Liver (tissue), 3 donors: ENCODE results near the gene GJD3.

Experiments used
- FOXA1 ChIP-seq: IDR thresholded peaks from 2 replicates; pipeline ENCODE4 v1.6.1; 2016; ENCODE audit warnings: antibody characterized with exemption
- GABPA ChIP-seq, 2 donors: IDR thresholded peaks in 1 of 2; conservative IDR thresholded peaks in 1 of 2; 2 replicates each; pipeline ENCODE4 v1.6.1; 2016; ENCODE audit warnings: antibody characterized with exemption in 2 of 2, mild to moderate bottlenecking in 1 of 2, moderate library complexity in 1 of 2
- HNF4G ChIP-seq: IDR thresholded peaks from 2 replicates; pipeline ENCODE4 v1.6.1; 2016; ENCODE audit warnings: antibody characterized with exemption
- JUND ChIP-seq, 2 donors: IDR thresholded peaks; 2 replicates each; pipeline ENCODE4 v1.6.1; 2016; ENCODE audit warnings: antibody characterized with exemption in 2 of 2
- RAD21 ChIP-seq, 2 donors: IDR thresholded peaks; 2 replicates each; pipeline ENCODE4 v1.6.1; 2016; ENCODE audit warnings: antibody characterized with exemption in 2 of 2, mild to moderate bottlenecking in 2 of 2
- RXRA ChIP-seq, 2 donors: IDR thresholded peaks; 2 replicates each; pipeline ENCODE4 v1.6.1; 2017 to 2018; ENCODE audit warnings: antibody characterized with exemption in 2 of 2, mild to moderate bottlenecking in 1 of 2
- SP1 ChIP-seq: IDR thresholded peaks from 2 replicates; pipeline ENCODE4 v1.6.1; 2018; ENCODE audit warnings: antibody characterized with exemption, mild to moderate bottlenecking
- TAF1 ChIP-seq: conservative IDR thresholded peaks from 2 replicates; pipeline ENCODE4 v1.6.1; 2016; ENCODE audit warnings: antibody characterized with exemption, mild to moderate bottlenecking
- YY1 ChIP-seq: IDR thresholded peaks from 2 replicates; pipeline ENCODE4 v1.6.1; 2016; ENCODE audit warnings: antibody characterized with exemption, mild to moderate bottlenecking
- TF ChIP-seq, protein P1 (sequence below): fragments of 150-350 bp; IDR thresholded peaks from 2 replicates; pipeline ENCODE4 v1.5.1; 2017; ENCODE audit warnings: improper control_type of control experiment, low read depth, low read length; ENCODE audit not compliant: missing input control
- TF ChIP-seq, protein P2 (sequence below): IDR thresholded peaks from 2 replicates; pipeline ENCODE4 v1.6.1; 2016; ENCODE audit warnings: antibody characterized with exemption
- TF ChIP-seq, protein P3 (sequence below): IDR thresholded peaks from 2 replicates; pipeline ENCODE4 v1.6.1; 2016; ENCODE audit warnings: antibody characterized with exemption, mild to moderate bottlenecking
- TF ChIP-seq, protein P4 (sequence below): IDR thresholded peaks from 2 replicates; pipeline ENCODE4 v1.6.1; 2016; ENCODE audit warnings: antibody characterized with exemption
- TF ChIP-seq, protein P5 (sequence below): IDR thresholded peaks from 2 replicates; pipeline ENCODE4 v1.6.1; 2016; ENCODE audit warnings: antibody characterized with exemption
- donor health status: healthy.
- donor health status: healthy.

DNA sequence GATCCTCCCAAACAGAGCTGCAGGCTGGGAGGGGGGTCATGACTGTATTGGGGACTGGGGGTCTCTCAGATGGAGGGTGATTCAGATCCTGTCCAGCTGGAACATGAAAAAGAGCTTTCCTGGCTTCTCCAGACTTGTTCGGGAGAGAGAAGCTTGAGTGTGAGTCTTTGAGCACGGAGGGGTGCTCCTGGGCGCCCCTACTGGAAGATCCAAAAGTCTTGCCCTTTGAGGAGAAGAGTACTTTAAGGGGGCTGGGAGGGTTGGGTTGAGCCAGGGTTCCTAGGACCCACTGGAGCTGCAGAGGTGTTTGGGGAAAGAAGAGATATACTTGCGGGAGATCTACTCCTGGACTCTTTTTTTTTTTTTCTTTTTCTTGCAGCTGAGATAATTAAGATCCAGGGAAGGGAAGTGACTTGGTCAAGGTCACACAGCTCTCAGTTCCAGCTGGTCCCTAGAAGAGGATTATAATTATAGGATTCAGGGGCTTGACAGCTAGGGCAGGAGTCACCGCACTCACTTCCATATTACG lies 47.1 kb downstream of the GJD3 start:
- TF ChIP-seq, protein P1, sequence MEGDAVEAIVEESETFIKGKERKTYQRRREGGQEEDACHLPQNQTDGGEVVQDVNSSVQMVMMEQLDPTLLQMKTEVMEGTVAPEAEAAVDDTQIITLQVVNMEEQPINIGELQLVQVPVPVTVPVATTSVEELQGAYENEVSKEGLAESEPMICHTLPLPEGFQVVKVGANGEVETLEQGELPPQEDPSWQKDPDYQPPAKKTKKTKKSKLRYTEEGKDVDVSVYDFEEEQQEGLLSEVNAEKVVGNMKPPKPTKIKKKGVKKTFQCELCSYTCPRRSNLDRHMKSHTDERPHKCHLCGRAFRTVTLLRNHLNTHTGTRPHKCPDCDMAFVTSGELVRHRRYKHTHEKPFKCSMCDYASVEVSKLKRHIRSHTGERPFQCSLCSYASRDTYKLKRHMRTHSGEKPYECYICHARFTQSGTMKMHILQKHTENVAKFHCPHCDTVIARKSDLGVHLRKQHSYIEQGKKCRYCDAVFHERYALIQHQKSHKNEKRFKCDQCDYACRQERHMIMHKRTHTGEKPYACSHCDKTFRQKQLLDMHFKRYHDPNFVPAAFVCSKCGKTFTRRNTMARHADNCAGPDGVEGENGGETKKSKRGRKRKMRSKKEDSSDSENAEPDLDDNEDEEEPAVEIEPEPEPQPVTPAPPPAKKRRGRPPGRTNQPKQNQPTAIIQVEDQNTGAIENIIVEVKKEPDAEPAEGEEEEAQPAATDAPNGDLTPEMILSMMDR, result no peak
- TF ChIP-seq JUND (IDR thresholded peaks at IDR 0.05), result no peak
- TF ChIP-seq, protein P2, sequence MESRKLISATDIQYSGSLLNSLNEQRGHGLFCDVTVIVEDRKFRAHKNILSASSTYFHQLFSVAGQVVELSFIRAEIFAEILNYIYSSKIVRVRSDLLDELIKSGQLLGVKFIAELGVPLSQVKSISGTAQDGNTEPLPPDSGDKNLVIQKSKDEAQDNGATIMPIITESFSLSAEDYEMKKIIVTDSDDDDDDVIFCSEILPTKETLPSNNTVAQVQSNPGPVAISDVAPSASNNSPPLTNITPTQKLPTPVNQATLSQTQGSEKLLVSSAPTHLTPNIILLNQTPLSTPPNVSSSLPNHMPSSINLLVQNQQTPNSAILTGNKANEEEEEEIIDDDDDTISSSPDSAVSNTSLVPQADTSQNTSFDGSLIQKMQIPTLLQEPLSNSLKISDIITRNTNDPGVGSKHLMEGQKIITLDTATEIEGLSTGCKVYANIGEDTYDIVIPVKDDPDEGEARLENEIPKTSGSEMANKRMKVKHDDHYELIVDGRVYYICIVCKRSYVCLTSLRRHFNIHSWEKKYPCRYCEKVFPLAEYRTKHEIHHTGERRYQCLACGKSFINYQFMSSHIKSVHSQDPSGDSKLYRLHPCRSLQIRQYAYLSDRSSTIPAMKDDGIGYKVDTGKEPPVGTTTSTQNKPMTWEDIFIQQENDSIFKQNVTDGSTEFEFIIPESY, result no peak
- TF ChIP-seq, protein P3, sequence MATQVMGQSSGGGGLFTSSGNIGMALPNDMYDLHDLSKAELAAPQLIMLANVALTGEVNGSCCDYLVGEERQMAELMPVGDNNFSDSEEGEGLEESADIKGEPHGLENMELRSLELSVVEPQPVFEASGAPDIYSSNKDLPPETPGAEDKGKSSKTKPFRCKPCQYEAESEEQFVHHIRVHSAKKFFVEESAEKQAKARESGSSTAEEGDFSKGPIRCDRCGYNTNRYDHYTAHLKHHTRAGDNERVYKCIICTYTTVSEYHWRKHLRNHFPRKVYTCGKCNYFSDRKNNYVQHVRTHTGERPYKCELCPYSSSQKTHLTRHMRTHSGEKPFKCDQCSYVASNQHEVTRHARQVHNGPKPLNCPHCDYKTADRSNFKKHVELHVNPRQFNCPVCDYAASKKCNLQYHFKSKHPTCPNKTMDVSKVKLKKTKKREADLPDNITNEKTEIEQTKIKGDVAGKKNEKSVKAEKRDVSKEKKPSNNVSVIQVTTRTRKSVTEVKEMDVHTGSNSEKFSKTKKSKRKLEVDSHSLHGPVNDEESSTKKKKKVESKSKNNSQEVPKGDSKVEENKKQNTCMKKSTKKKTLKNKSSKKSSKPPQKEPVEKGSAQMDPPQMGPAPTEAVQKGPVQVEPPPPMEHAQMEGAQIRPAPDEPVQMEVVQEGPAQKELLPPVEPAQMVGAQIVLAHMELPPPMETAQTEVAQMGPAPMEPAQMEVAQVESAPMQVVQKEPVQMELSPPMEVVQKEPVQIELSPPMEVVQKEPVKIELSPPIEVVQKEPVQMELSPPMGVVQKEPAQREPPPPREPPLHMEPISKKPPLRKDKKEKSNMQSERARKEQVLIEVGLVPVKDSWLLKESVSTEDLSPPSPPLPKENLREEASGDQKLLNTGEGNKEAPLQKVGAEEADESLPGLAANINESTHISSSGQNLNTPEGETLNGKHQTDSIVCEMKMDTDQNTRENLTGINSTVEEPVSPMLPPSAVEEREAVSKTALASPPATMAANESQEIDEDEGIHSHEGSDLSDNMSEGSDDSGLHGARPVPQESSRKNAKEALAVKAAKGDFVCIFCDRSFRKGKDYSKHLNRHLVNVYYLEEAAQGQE, result no peak
- TF ChIP-seq, protein P4, sequence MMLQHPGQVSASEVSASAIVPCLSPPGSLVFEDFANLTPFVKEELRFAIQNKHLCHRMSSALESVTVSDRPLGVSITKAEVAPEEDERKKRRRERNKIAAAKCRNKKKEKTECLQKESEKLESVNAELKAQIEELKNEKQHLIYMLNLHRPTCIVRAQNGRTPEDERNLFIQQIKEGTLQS, result no peak
- no peak for TF ChIP-seq FOXA1
- no peak for TF ChIP-seq TAF1
- TF ChIP-seq RAD21 (IDR thresholded peaks at IDR 0.05), result no peak
- TF ChIP-seq, protein P5, sequence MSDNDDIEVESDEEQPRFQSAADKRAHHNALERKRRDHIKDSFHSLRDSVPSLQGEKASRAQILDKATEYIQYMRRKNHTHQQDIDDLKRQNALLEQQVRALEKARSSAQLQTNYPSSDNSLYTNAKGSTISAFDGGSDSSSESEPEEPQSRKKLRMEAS, result no peak
- TF ChIP-seq GABPA (IDR thresholded peaks at IDR 0.05 in 1 of 2, conservative IDR thresholded peaks at IDR 0.05 in 1 of 2), result no peak
- TF ChIP-seq SP1, result no peak
- no peak for TF ChIP-seq HNF4G
- TF ChIP-seq YY1, result no peak
- no peak for TF ChIP-seq RXRA (IDR thresholded peaks at IDR 0.05)
